GM19238 (cell line): ENCODE results near the gene THUMPD3.

Experiments
- DNase-seq: peaks from one replicate; pipeline ENCODE4 v3.0.0; 2011; ENCODE audit warnings: low spot score; ENCODE audit not compliant: insufficient read length

The THUMPD3 gene

DNA sequence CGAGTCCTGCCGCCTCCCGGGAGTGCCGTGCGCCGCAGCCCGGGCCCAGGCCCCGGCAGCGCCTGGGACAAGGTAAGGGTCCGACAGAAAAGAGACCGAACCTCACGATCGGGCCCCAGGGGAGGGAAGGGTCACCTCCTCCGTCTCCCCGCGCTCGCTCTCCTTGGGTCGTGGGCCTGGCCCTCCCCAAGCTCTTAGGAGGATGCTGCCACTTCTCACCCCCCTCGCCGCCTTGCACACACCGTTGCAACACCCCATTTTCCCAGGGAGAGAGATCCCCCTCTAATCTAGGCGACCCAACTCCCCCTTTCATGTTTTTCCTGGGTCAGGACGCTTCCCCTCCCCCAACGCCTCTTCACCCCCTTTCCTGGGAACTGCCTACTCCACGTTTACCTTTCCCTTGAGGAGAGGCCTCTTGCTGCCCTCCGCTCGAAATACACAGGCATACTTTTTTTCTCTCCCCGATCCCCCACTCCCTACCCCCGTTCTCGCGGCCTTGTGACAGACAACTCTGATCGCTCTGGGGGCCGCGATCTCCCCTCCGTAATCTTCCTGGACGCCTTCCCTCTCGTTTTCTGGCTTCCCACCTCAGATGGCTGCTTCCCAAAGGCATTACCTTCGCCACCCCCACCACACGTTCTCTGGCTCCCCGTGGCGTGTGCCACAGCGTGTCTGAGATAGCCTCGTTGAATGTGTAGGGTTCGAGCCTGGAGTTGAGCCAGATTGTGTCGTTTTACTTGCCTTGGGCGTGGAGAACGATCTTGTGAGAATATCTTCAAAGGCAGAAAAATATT lies 35.2 kb downstream of the THUMPD3 start:
- peak; percentile 1 for DNase-seq

DNA sequence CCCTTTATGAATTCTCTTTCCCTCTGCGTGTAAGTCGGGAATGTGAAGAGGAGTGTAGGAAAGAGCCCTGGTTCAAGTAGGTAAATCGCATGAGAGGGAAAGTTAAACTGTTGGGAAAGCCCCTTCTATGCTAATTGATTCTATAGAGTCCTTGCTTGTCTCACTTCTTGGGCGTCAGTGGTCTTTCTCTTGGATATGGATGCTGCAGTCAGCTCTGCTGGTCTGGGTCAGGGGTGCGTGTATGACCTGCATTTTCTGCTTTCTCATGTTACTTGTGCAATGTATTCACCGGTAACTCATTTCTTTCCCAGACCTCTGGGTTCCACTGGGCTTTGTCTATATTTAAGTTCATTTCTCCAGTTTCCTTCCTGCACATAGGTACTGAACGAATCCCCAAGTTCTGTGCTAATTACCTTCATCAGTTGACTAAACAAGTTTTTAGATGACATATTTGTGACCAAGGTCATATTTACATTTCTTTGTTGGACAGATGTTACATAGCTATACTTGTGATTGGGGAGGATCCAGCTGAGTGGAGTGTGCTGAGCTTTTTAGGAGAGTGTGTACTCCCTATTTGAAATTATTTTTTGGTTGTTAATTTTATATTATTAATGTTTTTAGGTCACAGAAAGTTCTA lies 36.0 kb downstream of the THUMPD3 start:
- peak; percentile 10 for DNase-seq

DNA sequence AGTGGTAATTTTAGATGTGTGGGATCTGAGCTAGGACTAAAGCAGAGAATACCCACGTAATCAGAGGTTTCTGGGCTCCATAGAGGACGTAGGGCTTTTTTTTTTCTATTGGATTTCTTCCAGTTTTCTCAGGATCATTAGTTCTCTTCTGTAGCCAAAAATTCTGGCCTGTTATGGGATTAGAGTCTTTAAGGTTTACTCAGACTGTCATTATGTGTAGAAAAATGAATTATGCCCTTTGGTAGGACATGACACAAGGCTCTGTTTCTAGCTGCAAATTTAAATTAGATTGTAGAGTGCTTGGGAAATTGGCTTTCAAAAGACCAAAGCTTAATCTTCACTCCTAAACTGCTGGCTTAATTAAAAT lies 36.5 kb downstream of the THUMPD3 start:
- DNase-seq, result no peak

DNA sequence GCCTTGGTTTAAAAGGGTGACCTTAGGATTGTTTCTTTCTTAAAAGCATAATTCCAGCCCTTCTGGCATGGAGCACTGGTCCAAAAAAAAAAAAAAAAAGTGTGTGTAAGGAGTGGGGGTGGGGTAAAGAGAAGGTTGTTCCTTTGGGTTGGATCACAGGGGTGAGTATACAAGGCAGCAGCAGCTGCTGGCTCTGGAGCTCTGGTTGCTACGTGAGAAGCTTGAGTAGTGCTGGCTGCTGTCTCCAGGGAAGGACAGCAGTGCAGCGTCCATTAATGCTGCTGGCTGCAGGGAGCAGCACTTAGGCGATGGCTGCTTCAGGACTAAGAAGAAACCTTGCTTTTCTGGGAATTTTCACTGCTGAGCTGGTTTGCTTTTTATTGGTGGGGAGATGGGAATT lies 36.9 kb downstream of the THUMPD3 start:
- DNase-seq, result no peak

GRCh38 chr3:9400616-9401015 lies 37.8 kb downstream of the THUMPD3 start:
- no peak for DNase-seq

DNA sequence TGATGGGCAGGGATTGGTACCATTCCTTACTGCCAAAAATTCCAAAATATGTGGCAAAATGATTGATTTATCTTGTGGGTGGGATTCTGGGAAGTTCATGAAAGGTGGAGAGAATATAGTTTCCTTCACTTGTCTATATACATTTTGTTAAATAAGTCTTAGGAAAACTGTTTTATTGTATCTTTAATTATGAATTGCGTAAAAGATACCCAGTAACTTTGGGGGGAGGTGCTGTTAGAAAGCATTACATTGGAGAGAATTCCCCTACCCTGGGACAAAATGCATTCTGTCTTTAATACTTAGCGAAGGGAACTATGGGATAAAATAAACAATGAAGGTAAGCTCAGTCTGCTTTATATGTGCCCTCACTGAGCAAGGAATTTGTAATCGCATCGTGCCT lies 39.1 kb downstream of the THUMPD3 start:
- no peak for DNase-seq

DNA sequence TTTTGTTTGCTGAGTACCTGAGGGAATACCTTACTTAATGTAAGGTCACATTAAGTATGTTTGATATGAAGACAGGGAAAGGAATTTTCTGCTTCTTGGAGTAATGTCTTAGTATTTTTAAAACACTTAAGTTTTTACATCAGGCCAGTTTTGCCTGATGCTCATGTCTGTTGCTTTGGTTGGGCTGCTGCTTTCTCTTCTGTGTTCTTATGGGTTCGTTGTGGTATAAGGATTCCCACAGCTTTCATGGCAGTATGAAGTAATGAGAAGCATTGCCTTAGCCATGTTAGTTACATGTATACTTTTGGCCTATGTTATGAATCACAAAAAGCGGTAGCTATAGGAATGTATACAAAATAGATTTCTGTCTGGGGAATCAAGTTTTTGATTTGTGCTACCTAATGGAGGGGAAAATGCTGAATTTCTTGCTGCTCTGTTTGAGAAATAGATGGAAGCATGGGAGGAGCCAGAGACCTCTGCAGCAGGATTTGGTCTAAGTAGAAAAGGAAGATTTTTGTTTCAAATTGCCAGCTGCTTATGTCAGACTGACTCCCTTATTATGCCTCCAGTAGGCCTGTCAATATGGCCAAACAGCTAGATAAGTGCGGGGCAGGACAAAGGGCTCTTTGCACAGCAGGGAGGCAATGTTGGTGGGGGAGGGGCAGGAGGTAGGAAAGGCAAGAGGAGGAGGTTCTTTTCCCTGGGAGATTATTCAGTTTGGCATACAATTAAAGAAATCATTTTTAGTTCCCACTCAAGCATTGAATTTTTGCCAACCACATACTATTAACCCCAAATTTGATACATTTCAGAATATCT lies 39.8 kb downstream of the THUMPD3 start:
- DNase-seq, result no peak

DNA sequence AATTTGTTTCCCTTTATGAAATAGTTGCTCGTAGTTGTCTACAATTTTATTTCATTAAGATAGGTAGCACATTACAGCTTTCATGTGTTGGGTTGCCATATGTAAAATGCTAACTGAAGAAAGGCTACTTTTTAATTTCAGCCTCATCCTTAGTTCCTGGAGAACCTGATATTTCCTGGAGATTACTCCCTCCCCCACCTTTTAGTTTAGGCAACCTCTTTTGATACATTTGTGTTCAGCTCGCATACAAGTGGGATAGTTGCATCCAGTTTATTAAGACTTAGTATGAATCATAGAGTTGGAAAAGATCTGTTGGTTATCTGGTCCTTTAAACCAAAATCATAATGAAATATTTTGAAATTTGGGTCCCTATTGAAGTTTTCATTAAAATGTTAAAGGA lies 40.6 kb downstream of the THUMPD3 start:
- no peak for DNase-seq

GRCh38 chr3:9404680-9405079 lies 41.8 kb downstream of the THUMPD3 start:
- no peak for DNase-seq

GRCh38 chr3:9405756-9406155 lies 42.9 kb downstream of the THUMPD3 start:
- no peak for DNase-seq

GRCh38 chr3:9406856-9407626 lies 44.2 kb downstream of the THUMPD3 start:
- no peak for DNase-seq

DNA sequence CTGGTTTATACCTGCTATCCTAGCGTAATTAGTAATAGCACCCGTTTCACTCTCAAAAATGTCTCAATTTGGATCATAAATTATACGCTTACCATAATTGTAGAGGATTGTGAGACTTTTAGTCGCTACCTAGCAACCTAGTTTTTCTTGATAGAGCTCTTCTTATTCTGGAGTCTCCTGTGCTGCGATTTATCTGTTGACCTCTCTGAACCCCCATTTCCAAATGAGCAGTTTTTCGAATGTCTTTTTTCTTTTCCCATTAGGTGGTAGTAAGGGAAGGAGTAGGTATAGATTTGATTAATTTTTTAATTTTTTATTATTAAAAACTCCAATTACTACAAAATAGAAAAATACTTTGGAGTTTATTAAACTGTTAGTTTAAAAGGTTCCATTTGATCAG lies 45.2 kb downstream of the THUMPD3 start:
- DNase-seq, result no peak

DNA sequence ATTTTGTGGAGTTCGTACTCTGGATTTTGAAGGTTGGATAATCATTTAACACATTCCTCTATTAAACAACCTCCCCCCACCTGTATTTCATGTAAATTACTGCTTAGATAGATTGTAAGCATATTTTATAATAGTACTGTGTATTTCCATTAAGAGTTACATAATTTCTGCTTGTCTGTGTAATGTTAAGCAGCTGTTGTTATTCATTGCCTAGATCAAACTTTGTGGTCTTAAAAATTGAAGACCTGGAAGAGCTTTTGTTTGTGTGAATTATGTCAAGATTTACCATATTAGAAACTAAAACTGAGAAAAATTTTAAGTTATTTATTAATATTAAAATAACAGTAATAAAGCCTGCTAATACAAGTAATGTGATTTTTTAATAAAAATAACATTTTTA lies 45.7 kb downstream of the THUMPD3 start:
- DNase-seq, result no peak

DNA sequence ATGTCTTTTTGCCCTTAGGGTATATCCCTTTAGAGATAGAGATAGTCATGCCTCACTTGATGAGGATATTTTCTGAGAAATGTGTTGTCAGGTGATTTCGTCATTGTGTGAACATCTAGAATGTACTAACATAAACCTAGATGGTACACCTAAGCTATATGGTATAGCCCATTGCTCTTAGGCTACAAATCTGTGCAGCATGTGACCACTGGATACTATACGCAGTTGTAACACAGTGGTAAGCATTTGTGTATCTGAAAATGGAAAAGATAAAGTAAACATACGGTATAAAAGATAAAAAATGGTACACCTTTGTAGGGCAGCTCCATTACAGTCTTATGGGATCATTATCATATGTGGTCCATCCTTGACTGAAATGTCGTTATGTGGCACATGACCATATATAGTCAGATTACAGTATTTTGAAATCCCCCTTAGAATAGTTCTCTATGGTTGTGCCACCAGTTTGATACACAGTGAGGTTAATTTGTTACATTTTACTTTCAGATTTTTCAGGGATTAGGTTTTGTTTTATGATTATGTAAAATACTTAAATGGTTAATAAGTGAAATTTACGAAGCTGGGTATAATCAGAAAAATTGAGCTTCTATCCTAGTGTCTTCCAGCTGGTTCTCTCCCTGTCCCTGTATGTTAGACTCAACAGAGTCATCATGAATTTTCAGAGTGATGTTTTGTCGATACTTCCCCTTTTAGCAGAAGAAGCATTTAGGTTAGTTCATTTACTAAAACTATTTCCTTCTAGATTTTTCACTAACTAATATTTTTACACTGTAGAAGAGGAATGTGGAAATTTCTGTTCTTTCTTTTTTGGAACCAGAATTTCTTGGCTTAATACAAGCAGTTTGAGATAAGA lies 47.4 kb downstream of the THUMPD3 start:
- no peak for DNase-seq

DNA sequence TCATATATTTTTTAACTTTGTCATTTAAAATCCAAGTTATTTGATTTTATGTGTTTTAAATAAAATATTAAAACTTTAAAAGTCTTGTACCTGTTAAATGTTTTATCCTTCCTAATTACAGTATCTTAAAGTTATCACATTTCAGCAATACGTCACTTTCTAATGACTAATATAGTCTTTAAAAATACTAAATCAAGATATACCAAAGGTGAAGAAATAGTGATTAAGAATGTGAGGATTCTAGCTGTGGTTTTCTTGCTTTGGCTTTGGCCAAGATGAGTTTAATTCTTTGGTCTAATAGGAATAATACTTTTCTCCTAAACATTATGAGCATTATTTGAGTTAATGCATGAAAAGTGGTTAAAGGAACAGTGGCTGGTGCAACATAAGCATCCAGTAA lies 48.4 kb downstream of the THUMPD3 start:
- DNase-seq, result no peak

GRCh38 chr3:9412293-9412692 lies 49.4 kb downstream of the THUMPD3 start:
- no peak for DNase-seq

- no peak for DNase-seq
Measured at GRCh38 chr3:9414826-9415225, 52.0 kb downstream of the THUMPD3 start.

DNA sequence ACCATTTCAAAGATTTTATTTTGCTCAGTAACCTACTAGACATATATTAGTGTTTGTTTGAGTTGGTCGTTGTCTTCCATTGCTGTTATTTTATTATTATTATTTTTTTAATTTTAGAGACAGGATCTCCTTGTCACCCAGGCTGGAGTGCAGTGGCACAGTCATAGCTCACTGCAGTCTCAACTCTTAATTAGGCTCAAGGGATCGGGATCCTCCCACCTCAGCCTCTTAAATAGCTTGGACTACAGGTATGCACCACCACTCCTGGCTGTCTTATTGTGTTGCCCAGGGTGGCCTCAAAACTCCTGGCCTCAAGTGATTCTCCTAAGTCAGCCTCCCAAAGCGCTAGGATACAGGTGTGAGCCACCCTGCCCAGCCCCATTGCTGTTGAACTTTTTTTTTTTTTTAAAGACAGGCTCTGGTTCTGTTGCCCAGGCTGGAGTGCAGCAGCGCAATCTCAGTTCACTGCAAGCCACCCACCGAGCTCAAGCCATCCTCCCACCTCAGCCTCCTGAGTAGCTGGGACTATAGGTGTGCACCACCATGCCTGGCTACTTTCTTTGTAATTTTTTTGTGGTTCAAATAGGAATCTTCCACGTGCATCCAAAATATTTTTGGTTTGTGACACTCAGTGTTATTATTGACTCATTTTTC lies 52.8 kb downstream of the THUMPD3 start:
- DNase-seq, result no peak

DNA sequence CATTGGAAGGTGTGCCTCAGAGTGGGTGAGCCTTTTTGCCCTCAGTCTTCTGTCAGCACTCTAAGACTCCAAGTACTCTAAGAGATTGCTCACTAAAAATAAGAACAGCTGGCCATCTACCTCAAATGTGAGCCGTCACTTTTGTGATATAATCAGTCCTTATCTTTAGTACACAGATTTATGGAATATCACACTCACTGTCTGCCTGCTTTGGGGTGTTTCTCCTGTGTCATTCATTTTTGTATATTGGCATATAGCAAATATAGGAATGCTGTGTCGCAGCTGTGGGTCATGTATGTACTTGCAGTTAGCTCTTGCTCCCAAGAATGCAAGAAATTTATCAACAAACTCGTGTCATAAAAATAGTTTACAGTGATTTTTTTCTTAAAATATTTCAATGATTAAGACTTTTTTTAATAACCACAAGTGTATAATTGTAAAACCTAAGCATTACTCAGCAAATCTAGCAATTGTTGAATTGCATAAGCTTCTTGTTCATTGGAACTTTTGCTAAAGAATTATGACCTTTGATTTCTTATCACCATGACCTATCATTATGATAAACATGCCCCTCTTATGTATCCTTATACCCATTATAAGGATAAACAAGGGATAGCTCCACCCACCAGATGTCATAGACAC lies 53.4 kb downstream of the THUMPD3 start:
- no peak for DNase-seq
